ENCODE data around the gene CNGA3. TPM values are rescaled to one million over a fixed set of nuclear protein-coding genes. Genes with fewer than 3 reads are reported as not detected.
"Not testable (repeated sequence)": the region's sequence is repeated elsewhere in the genome, so short reads cannot be mapped to it uniquely, and the experiment has no call there.

CNGA3 gene
- total RNA-seq = not detected

- no peak for DNase-seq
Measured at GRCh38 chr2:98346311-98347236, at the start of gene CNGA3. TSS of gene CNGA3 (plus strand) at chr2:98346456. CDS start at chr2:98369976, 23,520 bp downstream.

- no peak for DNase-seq
Measured at GRCh38 chr2:98297817-98298682, 48.2 kb upstream of the CNGA3 start.

DNA sequence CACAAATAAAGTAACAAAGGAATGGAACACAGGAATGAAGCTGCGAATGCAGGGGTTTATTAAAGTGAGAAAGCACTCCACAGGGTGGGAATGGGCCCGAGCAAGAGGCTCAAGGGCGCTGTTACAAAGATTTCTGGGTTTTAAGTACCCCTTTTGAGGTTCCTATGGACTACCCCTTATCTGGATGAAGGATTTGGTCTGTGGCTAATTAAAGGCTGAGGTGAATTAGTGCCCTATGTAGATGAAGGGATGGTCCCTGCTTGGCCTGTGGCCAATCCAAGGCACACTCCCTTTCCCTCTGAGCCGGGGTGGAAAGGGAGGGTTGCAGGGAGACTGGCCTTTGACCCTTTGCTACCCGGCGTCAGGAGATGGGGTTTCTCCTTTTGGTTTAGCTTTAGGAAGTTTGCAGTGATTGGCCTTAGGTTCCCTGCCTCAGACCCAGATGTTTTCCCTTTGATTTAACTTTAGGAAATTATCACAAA, 47.5 kb upstream of the CNGA3 start:
- no peak for DNase-seq

DNA sequence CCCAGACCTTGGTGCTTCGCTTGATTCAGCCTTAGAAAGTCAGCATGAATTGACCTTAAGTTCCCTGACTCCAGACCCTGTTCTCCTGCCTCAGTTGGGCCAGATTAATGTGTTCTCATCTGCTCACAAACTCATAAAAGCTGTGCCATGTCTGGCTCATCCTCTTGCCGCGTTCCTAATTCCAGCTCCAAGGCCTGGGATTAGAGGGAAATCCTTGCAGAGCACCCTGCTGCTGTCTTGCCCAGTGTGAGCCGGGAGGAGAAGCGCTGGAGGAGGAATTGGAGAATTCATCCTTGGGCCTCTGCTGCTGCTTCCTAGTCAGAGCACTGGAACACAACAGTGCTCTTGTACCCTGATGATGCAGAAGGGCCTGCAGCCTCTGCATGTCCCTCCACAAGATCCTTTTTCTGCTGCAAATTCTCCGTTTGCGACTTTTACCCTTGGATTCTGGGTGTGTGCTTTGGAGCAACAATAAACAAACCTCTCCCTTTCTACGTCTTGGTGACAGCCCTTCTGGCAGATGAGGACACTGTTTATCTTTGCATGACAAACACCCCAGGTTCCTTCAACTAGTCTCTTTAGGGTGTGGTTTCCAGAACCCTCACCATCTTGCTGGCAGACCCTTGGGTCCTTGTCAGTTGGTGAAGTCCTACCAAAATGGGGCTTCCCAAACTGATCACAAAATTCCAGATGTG, 46.9 kb upstream of the CNGA3 start:
- no peak for DNase-seq

DNA sequence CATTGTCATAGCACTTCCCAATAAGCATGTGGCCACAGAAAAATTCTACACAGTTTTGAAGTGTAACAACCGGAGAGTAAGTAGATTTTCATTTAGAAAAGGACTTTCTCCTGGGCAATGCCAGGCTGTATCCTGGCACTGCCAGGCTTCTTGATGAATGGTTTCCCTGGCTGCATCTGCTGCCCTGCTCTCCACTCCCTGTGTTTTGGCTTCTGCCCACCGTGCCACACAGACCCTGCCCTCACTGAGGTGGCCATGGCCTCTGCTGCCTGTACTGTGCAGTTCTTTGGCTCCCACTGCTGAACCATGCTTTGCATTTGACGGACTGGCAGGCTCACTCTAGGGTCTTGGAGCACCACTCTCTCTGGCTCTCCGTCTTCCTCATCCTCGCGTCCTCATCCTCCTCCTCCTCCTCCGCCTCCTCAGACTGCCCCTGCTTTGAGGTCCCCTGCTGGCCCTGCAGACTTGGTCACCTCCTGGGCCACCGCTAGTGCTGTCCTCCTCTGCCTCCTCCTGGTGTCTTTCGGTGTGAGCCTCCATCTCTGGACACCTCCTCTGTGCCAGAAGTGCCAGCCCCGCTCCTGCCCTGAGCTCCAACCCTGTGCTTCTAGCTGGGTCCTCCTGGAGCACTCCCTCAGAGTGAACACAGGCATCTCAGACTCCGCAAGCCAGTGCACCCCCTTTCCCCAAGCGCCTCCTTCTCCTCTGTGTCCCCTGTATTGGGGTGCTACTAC, 45.9 kb upstream of the CNGA3 start:
- DNase-seq = no peak

DNA sequence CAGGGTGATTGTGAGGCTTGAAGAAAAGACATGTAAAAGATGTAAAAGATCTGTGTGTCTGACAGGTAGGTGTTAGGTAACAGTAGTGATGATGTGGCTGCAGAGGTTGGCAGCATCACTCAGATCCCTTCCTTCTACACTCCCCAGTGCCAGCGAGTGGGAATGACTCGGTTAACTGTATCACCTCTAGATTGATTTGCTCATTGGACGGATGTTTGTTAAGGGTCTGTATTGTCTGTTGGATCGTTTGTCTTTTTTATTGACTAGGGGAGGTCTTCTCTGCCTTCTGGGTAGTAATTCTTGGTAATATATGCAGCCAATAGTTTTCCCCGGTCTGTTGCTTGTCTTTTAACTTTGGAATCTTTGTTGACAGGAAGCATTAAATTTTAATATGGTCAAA, 44.8 kb upstream of the CNGA3 start:
- DNase-seq = no peak

DNA sequence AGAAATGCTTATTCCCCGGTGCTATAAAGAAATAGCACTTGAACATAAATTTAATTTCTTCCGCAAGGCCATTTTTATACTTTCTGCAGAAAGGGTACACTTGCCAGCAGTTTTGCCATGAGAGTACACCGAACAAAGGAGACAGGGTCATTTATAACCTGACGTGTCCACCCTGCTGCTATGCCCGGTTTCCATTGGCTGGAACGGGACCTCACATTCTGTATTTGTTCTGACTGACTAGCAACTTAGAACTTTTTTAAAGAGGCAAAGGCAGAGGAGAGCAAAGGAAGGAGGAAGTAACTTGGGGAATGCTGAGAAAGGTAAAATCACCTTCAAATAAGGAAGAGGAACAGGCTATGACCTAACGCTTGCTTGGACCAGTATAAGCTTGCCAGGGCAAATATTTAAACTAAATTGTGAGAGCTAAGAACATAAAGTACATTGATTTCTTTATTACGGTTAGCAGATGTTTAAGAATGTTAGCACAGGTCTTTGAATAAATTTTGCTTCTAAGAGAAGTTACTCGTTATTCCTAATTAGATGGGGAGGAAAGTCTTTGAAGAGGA, 39.0 kb upstream of the CNGA3 start:
- DNase-seq = not testable (repeated sequence)

- DNase-seq = no peak
Measured at GRCh38 chr2:98308068-98308467, 38.2 kb upstream of the CNGA3 start.

DNA sequence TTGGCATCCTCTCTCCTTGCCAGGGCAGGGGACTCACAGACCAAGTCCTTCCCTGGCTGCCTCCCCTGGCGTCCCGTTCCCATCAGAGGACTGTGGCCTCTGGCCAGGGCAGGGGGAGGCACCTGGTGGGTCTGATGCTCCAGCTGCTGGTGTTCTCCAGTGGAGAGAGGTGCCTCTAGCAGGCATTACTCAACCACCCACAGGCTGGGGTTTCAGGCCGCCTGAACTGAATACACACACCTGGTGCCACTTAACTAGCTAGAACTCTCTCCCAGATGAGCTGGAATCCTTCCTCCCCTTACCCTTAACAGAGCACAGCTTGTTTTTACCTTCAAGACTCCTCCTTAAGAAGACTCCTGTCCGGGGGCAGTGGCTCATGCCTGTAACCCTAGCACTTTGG, 37.7 kb upstream of the CNGA3 start:
- DNase-seq = no peak

DNA sequence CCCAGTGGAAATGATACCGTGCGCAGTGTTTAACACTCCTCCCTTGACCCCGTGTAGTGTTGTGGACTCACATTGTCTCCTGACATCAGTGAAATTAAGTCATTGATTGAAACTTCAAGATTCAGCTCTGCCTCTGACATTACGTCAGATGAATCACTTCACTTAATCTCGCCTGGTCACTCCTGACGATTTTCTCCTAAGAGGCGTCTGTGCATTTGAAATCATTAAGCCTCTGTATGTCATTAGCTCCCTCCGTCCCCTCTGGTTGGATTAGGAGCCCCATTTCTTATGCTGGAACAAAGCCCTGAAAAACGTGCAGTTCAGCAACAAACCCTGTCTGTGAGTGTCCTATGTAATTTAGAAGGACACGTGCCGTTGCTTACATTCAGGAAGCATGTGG, 36.7 kb upstream of the CNGA3 start:
- no peak for DNase-seq

DNA sequence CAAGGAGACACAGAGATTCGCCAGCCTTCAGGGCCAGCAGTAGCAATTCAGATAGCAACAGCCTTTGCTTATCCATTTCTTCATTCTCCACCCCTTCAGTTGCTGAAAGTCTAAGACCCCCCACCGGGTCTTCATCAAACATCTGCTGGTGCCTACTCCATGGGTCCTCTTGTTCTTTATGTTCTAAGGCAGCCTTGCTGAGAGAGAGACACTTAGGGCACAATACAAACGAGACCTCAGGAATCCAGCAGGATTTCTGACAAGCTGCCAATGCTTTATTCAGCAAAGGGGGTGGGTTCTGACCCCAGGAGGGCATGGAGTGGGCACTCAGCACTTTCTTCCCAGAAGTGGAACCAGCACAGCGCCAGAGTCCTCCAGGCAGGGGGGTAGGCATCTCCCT, 36.2 kb upstream of the CNGA3 start:
- no peak for DNase-seq

GRCh38 chr2:98311090-98311489, 35.2 kb upstream of the CNGA3 start:
- DNase-seq = no peak

GRCh38 chr2:98311771-98312545, 34.3 kb upstream of the CNGA3 start:
- DNase-seq = no peak

GRCh38 chr2:98313492-98314250, 32.6 kb upstream of the CNGA3 start:
- no peak for DNase-seq

GRCh38 chr2:98314251-98314650, 32.0 kb upstream of the CNGA3 start:
- no peak for DNase-seq

GRCh38 chr2:98315957-98316356, 30.3 kb upstream of the CNGA3 start:
- no peak for DNase-seq

GRCh38 chr2:98317214-98317613, 29.0 kb upstream of the CNGA3 start:
- no peak for DNase-seq

DNA sequence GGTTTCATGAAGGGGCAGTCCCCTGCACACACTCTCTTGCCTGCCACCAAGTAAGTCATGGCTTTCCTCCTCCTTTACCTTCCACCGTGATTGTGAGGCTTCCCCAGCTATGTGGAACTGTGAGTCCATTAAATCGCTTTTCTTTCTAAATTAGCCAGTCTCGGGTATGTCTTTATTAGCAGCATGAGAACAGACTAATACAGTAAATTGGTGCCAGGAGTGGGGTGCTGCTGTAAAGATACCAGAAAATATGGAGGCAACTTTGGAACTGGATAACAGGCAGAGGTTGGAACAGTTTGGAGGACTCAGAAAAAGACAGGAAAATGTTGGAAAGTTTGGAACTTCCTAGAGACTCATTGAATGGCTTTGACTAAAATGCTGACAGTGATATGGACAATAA, 26.1 kb upstream of the CNGA3 start:
- DNase-seq = not testable (repeated sequence)

DNA sequence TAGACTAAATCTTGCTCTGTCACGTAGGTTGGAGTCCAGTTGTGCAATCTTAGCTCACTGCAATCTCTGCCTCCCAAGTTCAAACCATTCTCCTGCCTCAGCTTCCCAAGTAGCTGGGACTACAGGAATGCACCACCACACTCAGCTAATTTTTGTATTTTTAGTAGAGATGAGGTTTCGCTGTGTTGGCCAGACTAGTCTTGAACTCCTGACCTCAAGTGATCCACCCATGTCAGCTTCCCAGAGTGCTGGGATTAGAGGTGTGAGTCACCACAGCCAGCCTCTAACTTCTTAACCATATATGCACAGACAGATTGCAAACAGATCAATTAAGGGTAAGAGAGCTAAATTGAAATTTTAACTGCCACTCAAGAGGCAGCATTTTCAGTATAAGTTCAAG, 22.1 kb upstream of the CNGA3 start:
- no peak for DNase-seq

DNA sequence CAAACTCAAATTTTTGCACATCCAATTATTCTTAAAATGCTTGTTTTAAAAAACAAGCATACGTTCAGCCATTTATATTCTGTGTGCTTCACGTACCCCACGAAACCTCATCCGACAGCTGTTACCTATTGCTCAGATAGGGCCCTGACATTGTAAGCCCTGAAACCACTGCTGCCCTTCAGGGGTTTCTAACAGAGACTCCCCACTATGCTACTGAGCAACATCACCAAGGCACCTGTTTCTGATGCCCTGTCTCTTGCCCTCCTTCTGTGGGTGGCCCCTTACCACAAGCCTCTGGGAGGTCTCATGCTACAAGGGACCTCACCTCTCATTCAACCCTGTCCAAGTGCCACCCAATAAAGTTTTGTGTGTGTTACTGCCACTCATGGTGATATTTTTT, 18.5 kb upstream of the CNGA3 start:
- no peak for DNase-seq
